Mesendoderm (in vitro differentiated cells): ENCODE data around the gene C6orf52.
A peak's percentile ranks its signal among the peaks of the same experiment; 100 is the strongest.
"Not testable (repeated sequence)": the region's sequence is repeated elsewhere in the genome, so short reads cannot be mapped to it uniquely, and the experiment has no call there.

Experiments used
- DNase-seq: peaks from one replicate; pipeline ENCODE4 v3.0.0; 2013
- H2AK5ac ChIP-seq: 2 replicates; pipeline ENCODE4 v1.6.1; 2013; ENCODE audit warnings: low read length, inconsistent platforms
- H2BK120ac ChIP-seq: 2 replicates; pipeline ENCODE4 v1.6.1; 2013; ENCODE audit warnings: low read depth, mild to moderate bottlenecking, low read length, moderate library complexity, mixed read lengths
- H2BK15ac ChIP-seq: replicated peaks from 2 replicates; pipeline ENCODE4 v1.6.1; 2013; ENCODE audit warnings: low read depth, mild to moderate bottlenecking, moderate library complexity
- H2BK5ac ChIP-seq: 2 replicates; pipeline ENCODE4 v1.6.1; 2013; ENCODE audit warnings: low read length, inconsistent platforms
- H3K18ac ChIP-seq: 2 replicates; pipeline ENCODE4 v1.6.1; 2013; ENCODE audit warnings: mild to moderate bottlenecking, low read length, mixed read lengths
- H3K23ac ChIP-seq: one replicate; pipeline ENCODE4 v1.6.1; 2013; ENCODE audit warnings: low read length
- H3K27ac ChIP-seq: 2 replicates; pipeline ENCODE4 v1.5.1; 2013; ENCODE audit warnings: low read depth, mild to moderate bottlenecking, inconsistent platforms, low read length, moderate library complexity
- H3K27me3 ChIP-seq: 2 replicates; pipeline ENCODE4 v1.6.1; 2013; ENCODE audit warnings: low read length, control low read depth, mild to moderate bottlenecking, inconsistent platforms; ENCODE audit not compliant: insufficient read depth, poor library complexity
- H3K36me3 ChIP-seq: 2 replicates; pipeline ENCODE4 v1.6.1; 2013; ENCODE audit warnings: low read length, inconsistent platforms; ENCODE audit not compliant: control insufficient read depth, insufficient read depth
- H3K4ac ChIP-seq: one replicate; pipeline ENCODE4 v1.6.1; 2013; ENCODE audit warnings: low read depth, mild to moderate bottlenecking, low read length, moderate library complexity
- H3K4me1 ChIP-seq: 2 replicates; pipeline ENCODE4 v1.6.1; 2013; ENCODE audit warnings: low read depth, low read length, inconsistent platforms; ENCODE audit not compliant: control insufficient read depth
- H3K4me2 ChIP-seq: 2 replicates; pipeline ENCODE4 v1.6.1; 2013; ENCODE audit warnings: low read length
- H3K4me3 ChIP-seq: 2 replicates; pipeline ENCODE4 v1.5.1; 2013; ENCODE audit warnings: mild to moderate bottlenecking, low read length
- H3K56ac ChIP-seq: one replicate; pipeline ENCODE4 v1.6.1; 2013; ENCODE audit warnings: low read length
- H3K79me1 ChIP-seq: 2 replicates; pipeline ENCODE4 v1.6.1; 2013; ENCODE audit warnings: low read length, inconsistent platforms
- H3K79me2 ChIP-seq: 2 replicates; pipeline ENCODE4 v1.6.1; 2013; ENCODE audit warnings: mild to moderate bottlenecking, low read length; ENCODE audit not compliant: control insufficient read depth, insufficient read depth
- H3K9ac ChIP-seq: 2 replicates; pipeline ENCODE4 v1.6.1; 2013; ENCODE audit warnings: low read length, inconsistent platforms
- H4K5ac ChIP-seq: one replicate; pipeline ENCODE4 v1.6.1; 2013; ENCODE audit warnings: low read length
- H4K8ac ChIP-seq: one replicate; pipeline ENCODE4 v1.6.1; 2013; ENCODE audit warnings: low read depth, mild to moderate bottlenecking, control low read depth, low read length, moderate library complexity
- WGBS: extraction: QIAGEN DNeasy Blood & Tissue Kit; methylation state at CpG from one replicate; pipeline ENCODE4 v1.1.7; 2013; ENCODE audit warnings: low lambda C conversion rate, missing lambda C conversion rate; ENCODE audit not compliant: insufficient coverage; ENCODE audit errors: extremely low coverage; 5-methylcytosine and 5-hydroxymethylcytosine counted together

The C6orf52 gene

GRCh38 chr6:10676403-10676802 is 18.0 kb downstream of the C6orf52 start:
- no peak overlapping the region for H2BK15ac ChIP-seq
- H3K4me2 ChIP-seq = no peak overlapping the region
- H3K79me2 ChIP-seq = no peaks in the 10 kb centered on the region
- DNase-seq = no peak
- WGBS = no CpG with 5 or more reads among the region's 7 CpGs
- H3K18ac ChIP-seq = no peak overlapping the region
- H3K27me3 ChIP-seq = no peaks in the 10 kb centered on the region
- H3K4me3 ChIP-seq = no peak overlapping the region
- no peak overlapping the region for H3K4ac ChIP-seq
- no peak overlapping the region for H4K5ac ChIP-seq
- no peaks in the 10 kb centered on the region for H3K36me3 ChIP-seq
- H3K9ac ChIP-seq = no peak overlapping the region
- no peak overlapping the region for H4K8ac ChIP-seq
- H2BK5ac ChIP-seq = no peak overlapping the region
- no peak overlapping the region for H3K56ac ChIP-seq
- no peak overlapping the region for H2BK120ac ChIP-seq
- no peaks in the 10 kb centered on the region for H3K79me1 ChIP-seq
- H3K4me1 ChIP-seq = no peaks in the 10 kb centered on the region
- H2AK5ac ChIP-seq = no peak overlapping the region
- no peak overlapping the region for H3K23ac ChIP-seq
- H3K27ac ChIP-seq = no peak overlapping the region

- no peaks in the 10 kb centered on the region for H3K4me1 ChIP-seq
- no peak overlapping the region for H3K4me3 ChIP-seq
- no CpG with 5 or more reads among the region's 6 CpGs for WGBS
Measured at GRCh38 chr6:10668126-10668917, 26.1 kb downstream of the C6orf52 start.

GRCh38 chr6:10665595-10665994 is 28.8 kb downstream of the C6orf52 start:
- H3K4me1 ChIP-seq, H3K4me2 ChIP-seq, H3K9ac ChIP-seq, H3K27ac ChIP-seq, H3K27me3 ChIP-seq, H2BK5ac ChIP-seq, H3K4me3 ChIP-seq, DNase-seq, H4K5ac ChIP-seq, H2BK15ac ChIP-seq, H3K79me1 ChIP-seq, H3K56ac ChIP-seq, H3K79me2 ChIP-seq, H3K18ac ChIP-seq, H3K23ac ChIP-seq, H2AK5ac ChIP-seq, H3K36me3 ChIP-seq, H2BK120ac ChIP-seq, H4K8ac ChIP-seq, H3K4ac ChIP-seq: not testable (repeated sequence)
- WGBS = no CpG with 5 or more reads among the region's 1 CpG

More at GRCh38 chr6:10668126-10668917, 26.1 kb downstream of the C6orf52 start:
- Histone ChIP-seq H3K36me3 (no peaks in the 10 kb centered on the region), H3K27ac (no peak overlapping the region), H3K18ac (no peak overlapping the region), H3K79me1 (no peaks in the 10 kb centered on the region), H3K4me2 (no peak overlapping the region), H3K4ac (no peak overlapping the region), H3K79me2 (no peaks in the 10 kb centered on the region), H3K9ac (no peak overlapping the region), H2BK5ac (no peak overlapping the region), H4K8ac (no peak overlapping the region), H3K23ac (no peak overlapping the region), H2BK15ac (no peak overlapping the region), H2AK5ac (no peak overlapping the region), H3K27me3 (no peaks in the 10 kb centered on the region), H3K56ac (no peak overlapping the region), H2BK120ac (no peak overlapping the region), H4K5ac (no peak overlapping the region)
- no peak for DNase-seq

- H3K27ac ChIP-seq = no peak overlapping the region
- H3K4me1 ChIP-seq = no peaks in the 10 kb centered on the region
- H2BK5ac ChIP-seq = no peak overlapping the region
- H3K4ac ChIP-seq = no peak overlapping the region
- H3K56ac ChIP-seq = no peak overlapping the region
- no peak overlapping the region for H2BK15ac ChIP-seq
- H4K5ac ChIP-seq = no peak overlapping the region
- H4K8ac ChIP-seq = no peak overlapping the region
- H3K79me2 ChIP-seq = no peaks in the 10 kb centered on the region
- no peak overlapping the region for H3K4me2 ChIP-seq
- no peak overlapping the region for H2BK120ac ChIP-seq
- no peak for DNase-seq
- H3K4me3 ChIP-seq = no peak overlapping the region
- no peak overlapping the region for H3K18ac ChIP-seq
- no peaks in the 10 kb centered on the region for H3K36me3 ChIP-seq
- no CpG with 5 or more reads among the region's 2 CpGs for WGBS
- H3K79me1 ChIP-seq = no peaks in the 10 kb centered on the region
- no peak overlapping the region for H3K9ac ChIP-seq
- no peaks in the 10 kb centered on the region for H3K27me3 ChIP-seq
- H3K23ac ChIP-seq = no peak overlapping the region
- no peak overlapping the region for H2AK5ac ChIP-seq
Measured at GRCh38 chr6:10662742-10663141, 31.7 kb downstream of the C6orf52 start.

DNA sequence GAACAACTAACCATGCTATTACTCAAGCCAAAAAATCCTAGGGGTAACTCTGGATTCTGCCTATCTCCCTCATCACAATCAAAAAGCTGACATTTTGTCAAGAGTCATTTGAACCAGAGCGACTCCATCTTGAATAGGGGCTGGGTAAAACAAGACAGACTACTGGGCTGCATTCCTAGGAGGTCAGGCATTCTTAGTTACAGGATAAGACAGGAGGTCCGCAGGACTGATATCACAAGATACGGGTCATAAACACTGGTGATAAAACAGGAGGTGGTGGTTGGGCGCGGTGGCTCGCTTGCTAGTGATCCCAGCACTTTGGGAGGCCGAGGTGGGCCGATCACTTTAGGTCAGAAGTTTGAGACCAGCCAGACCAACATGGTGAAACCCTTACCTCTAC is 32.2 kb downstream of the C6orf52 start:
- no peak overlapping the region for H2BK15ac ChIP-seq
- H3K23ac ChIP-seq = no peak overlapping the region
- no peak overlapping the region for H3K4me3 ChIP-seq
- H3K18ac ChIP-seq = no peak overlapping the region
- H3K79me1 ChIP-seq = no peaks in the 10 kb centered on the region
- H3K4me2 ChIP-seq = no peak overlapping the region
- H3K27me3 ChIP-seq = no peaks in the 10 kb centered on the region
- H3K79me2 ChIP-seq = no peaks in the 10 kb centered on the region
- no peak overlapping the region for H2AK5ac ChIP-seq
- H4K5ac ChIP-seq = no peak overlapping the region
- H4K8ac ChIP-seq = no peak overlapping the region
- no peak overlapping the region for H3K4ac ChIP-seq
- H3K27ac ChIP-seq = no peak overlapping the region
- H3K36me3 ChIP-seq = no peaks in the 10 kb centered on the region
- no peak overlapping the region for H3K56ac ChIP-seq
- H2BK120ac ChIP-seq = no peak overlapping the region
- no peaks in the 10 kb centered on the region for H3K4me1 ChIP-seq
- H2BK5ac ChIP-seq = no peak overlapping the region
- no peak overlapping the region for H3K9ac ChIP-seq
- no CpG with 5 or more reads among the region's 8 CpGs for WGBS
- DNase-seq = peak; percentile 13
